GM12878 (cell line): ENCODE measurements around the gene PLA2G1B. TPM values are rescaled to one million over a fixed set of nuclear protein-coding genes. Genes with fewer than 3 reads are reported as not detected.

Experiments
- ATAC-seq: fragments of 200-7000 bp; cut with Tn5 transposase; 3 replicates; pipeline ENCODE4 v1.9.1; 2020; ENCODE audit warnings: mild to moderate bottlenecking, moderate library complexity
- BruUV-seq: library from RNA; stranded (reverse); fragments of 400-500 nt; replicated peaks from 2 replicates; lab custom pipeline; 2021; lab: Mats Ljungman, UMichigan
- CTCF ChIA-PET: fragments of 300-600 bp; sonication (Branson Sonifier 250); formaldehyde crosslinking; extraction: SDS; loops from one replicate; lab custom pipeline; 2021; ENCODE audit warnings: inconsistent platforms; lab: Yijun Ruan, JAX
- POLR2A ChIA-PET: fragments of 350-600 bp; formaldehyde crosslinking; extraction: SDS; loops from one replicate; lab custom pipeline; 2021; ENCODE audit warnings: inconsistent platforms; lab: Charles Lee
- RAD21 ChIA-PET: fragments of 300-600 bp; sonication (Branson Sonifier 250); formaldehyde crosslinking; loops from one replicate; lab custom pipeline; 2023; ENCODE audit warnings: antibody characterized with exemption; ENCODE audit not compliant: unreplicated experiment; lab: Charles Lee
- SMC1A ChIA-PET: fragments of 300-600 bp; sonication (Branson Sonifier 250); formaldehyde crosslinking; loops from one replicate; lab custom pipeline; 2023; ENCODE audit not compliant: unreplicated experiment, uncharacterized antibody; lab: Charles Lee
- DNase-seq: peaks from one replicate; pipeline ENCODE4 v3.0.0-alpha.2; 2011; ENCODE audit warnings: low read depth, low spot score
- FAIRE-seq: peaks from 3 replicates; lab custom pipeline; 2011; peaks lifted over from hg19 to GRCh38; lab: Jason Lieb, UNC
- H2AFZ ChIP-seq: 2 replicates; pipeline ENCODE4 v1.6.0; 2011; ENCODE audit warnings: low read depth, low read length, control low read depth; ENCODE audit not compliant: control insufficient read depth
- H3K27ac ChIP-seq: 2 replicates; pipeline ENCODE4 v1.5.1; 2011; ENCODE audit warnings: control low read depth; ENCODE audit not compliant: control insufficient read depth, insufficient read depth
- H3K27me3 ChIP-seq, 2 experiments: replicated peaks in 1 of 2; 2 replicates each; pipeline versions ENCODE4 v1.6.0 to v1.6.1; 2011; ENCODE audit warnings: low read length in 1 of 2; ENCODE audit not compliant: control insufficient read depth in 2 of 2, insufficient read depth in 2 of 2
- H3K36me3 ChIP-seq, 2 experiments: 2 replicates each; pipeline ENCODE4 v1.5.1; 2011; ENCODE audit warnings: low read length in 1 of 2; ENCODE audit not compliant: control insufficient read depth in 2 of 2, insufficient read depth in 2 of 2
- H3K4me1 ChIP-seq: 2 replicates; pipeline ENCODE4 v1.6.1; 2011; ENCODE audit warnings: mild to moderate bottlenecking, low read length, moderate library complexity, mixed read lengths; ENCODE audit not compliant: control insufficient read depth, insufficient read depth
- H3K4me2 ChIP-seq: 2 replicates; pipeline ENCODE4 v1.6.0; 2011; ENCODE audit warnings: control low read depth; ENCODE audit not compliant: control insufficient read depth, insufficient read depth
- H3K4me3 ChIP-seq: fragments of 200-600 bp; sonication (generic); 2 replicates; pipeline ENCODE4 v1.5.1; 2016
- H3K79me2 ChIP-seq: 2 replicates; pipeline ENCODE4 v1.6.0; 2011; ENCODE audit warnings: low read length; ENCODE audit not compliant: control insufficient read depth, insufficient read depth
- H3K9ac ChIP-seq: 2 replicates; pipeline ENCODE4 v1.8.0; 2011; ENCODE audit warnings: low read length, control low read depth, mixed read lengths; ENCODE audit not compliant: control insufficient read depth, insufficient read depth
- H3K9me3 ChIP-seq: replicated peaks from 3 replicates; pipeline ENCODE4 v1.5.1; 2011; ENCODE audit warnings: mild to moderate bottlenecking, low read length; ENCODE audit not compliant: control insufficient read depth, insufficient read depth
- H4K20me1 ChIP-seq: 2 replicates; pipeline ENCODE4 v1.6.0; 2011; ENCODE audit not compliant: control insufficient read depth, insufficient read depth
- CBX5 ChIP-seq: sonication (generic); IDR thresholded peaks from 2 replicates; pipeline ENCODE4 v1.6.1; 2016; ENCODE audit warnings: low read depth, moderate library complexity, mild to moderate bottlenecking, inconsistent platforms
- ELK1 ChIP-seq: IDR thresholded peaks from 2 replicates; pipeline ENCODE4 v1.6.1; 2012; ENCODE audit warnings: low read depth, low read length, improper control_type of control experiment
- EZH2 ChIP-seq: IDR thresholded peaks from 2 replicates; pipeline ENCODE4 v1.6.1; 2012; ENCODE audit warnings: low read depth, mild to moderate bottlenecking, control low read depth, inconsistent platforms, low read length, borderline replicate concordance; ENCODE audit not compliant: control insufficient read depth
- MYB ChIP-seq: fragments of 150-350 bp; IDR thresholded peaks from 2 replicates; pipeline ENCODE4 v1.6.1; 2014; ENCODE audit warnings: mild to moderate bottlenecking, low read depth, low read length, borderline replicate concordance
- PKNOX1 ChIP-seq: fragments of 450-650 bp; IDR thresholded peaks from 2 replicates; pipeline ENCODE4 v1.6.1; 2016; ENCODE audit warnings: mild to moderate bottlenecking
- REST ChIP-seq: IDR thresholded peaks from 2 replicates; pipeline ENCODE4 v1.6.1; 2012; ENCODE audit warnings: mild to moderate bottlenecking, low read depth, low read length
- SMAD5 ChIP-seq: IDR thresholded peaks from 2 replicates; pipeline ENCODE4 v1.6.1; 2016; ENCODE audit warnings: antibody characterized with exemption, low read depth
- USF1 ChIP-seq: IDR thresholded peaks from 2 replicates; pipeline ENCODE4 v1.6.1; 2011; ENCODE audit warnings: borderline replicate concordance, low read depth, mild to moderate bottlenecking, moderate library complexity, mixed read lengths, low read length; ENCODE audit not compliant: insufficient read depth; ENCODE audit errors: extremely low read length
- WGBS: methylation state at CpG from one replicate; pipeline ENCODE4 v1.1.6; 2016; ENCODE audit warnings: low lambda C conversion rate; ENCODE audit not compliant: insufficient replicate concordance, insufficient coverage; ENCODE audit errors: missing lambda C conversion rate; 5-methylcytosine and 5-hydroxymethylcytosine counted together
- in situ Hi-C: fragments of 300-500 bp; cut with MboI; formaldehyde crosslinking; loops from 9 replicates; pipeline ENCODE4 v1.14.3; 2018; ENCODE audit warnings: mixed read lengths
- intact Hi-C: fragments of 100-400 bp; cut with micrococcal nuclease; formaldehyde crosslinking; loops from one replicate; pipeline ENCODE4 v1.14.2; 2022; ENCODE audit not compliant: unreplicated experiment
- polyA plus RNA-seq, 11 experiments: library from polyadenylated mRNA; depleted of rRNA in 4 of 11; unstranded in 6 of 11; stranded (reverse) in 5 of 11; fragments of >200 nt; fragmentation: Nextera tagmentation in 4 of 11; fragmentation: Illumina TruSeq in 1 of 11; extraction: Ambion mirVana in 4 of 11; extraction: Trizol in 1 of 11; gene quantifications; 1 replicate in 1 of 11; 2 replicates in 10 of 11; pipeline versions ENCODE4 v1.2.1 to v1.2.3, GENCODE V29; 2011 to 2016; ENCODE audit warnings: inconsistent platforms in 2 of 11, missing spikeins in 2 of 11, low read depth in 1 of 11
- total RNA-seq, 4 experiments: library from RNA; depleted of rRNA in 3 of 4; stranded (reverse); fragments of >200 nt in 3 of 4; fragmentation: Illumina TruSeq in 1 of 4; extraction: Trizol in 1 of 4; gene quantifications; 2 replicates each; pipeline versions ENCODE4 v1.2.1 to v1.2.3, GENCODE V29; 2013 to 2021

Gene PLA2G1B
- total and polyA plus RNA-seq, 10 of the 15 experiments (the other 5 are each of a cell fraction or from before 2014, with no cell fraction given): not detected

- no peaks in the 10 kb centered on the region for H4K20me1 ChIP-seq
- intact Hi-C loops (no loop called here), in situ Hi-C loops (loop anchor here (10.0 kb wide), 1 partner anchor 54 kb away; no protein-coding TSS in a partner anchor)
- CTCF ChIA-PET: no interaction called here
- RAD21 ChIA-PET: no interaction called here
- POLR2A ChIA-PET: no interaction called here
- no peak for DNase-seq
- no peak for FAIRE-seq
- H3K27ac ChIP-seq: no peak overlapping the region
- no TSS peak for BruUV-seq
- H3K79me2 ChIP-seq: no peaks in the 10 kb centered on the region
- no peaks in the 10 kb centered on the region for H3K9me3 ChIP-seq
- ATAC-seq: no peak
- SMC1A ChIA-PET: no interaction called here
- H3K9ac ChIP-seq: no peak overlapping the region
- H3K36me3 ChIP-seq: no peaks in the 10 kb centered on the region
- TF ChIP-seq MYB (no peak), ELK1 (no peak), EZH2 (no peak), CBX5 (no peak), SMAD5 (no peak), REST (no peak), PKNOX1 (no peak), USF1 (no peak)
- no peak overlapping the region for H3K4me2 ChIP-seq
- H3K4me3 ChIP-seq: no peak overlapping the region
- no peaks in the 10 kb centered on the region for H3K4me1 ChIP-seq
- no peak overlapping the region for H2AFZ ChIP-seq
- 60% methylated on average over 48 of the region's 57 CpGs for WGBS
- no peaks in the 10 kb centered on the region for H3K27me3 ChIP-seq
These were observed 49.2 kb downstream of the PLA2G1B start for GRCh38 chr12:120278137-120279069.
